ENCODE data around the gene TEC. TPM values are rescaled to one million over a fixed set of nuclear protein-coding genes. Genes with fewer than 3 reads are reported as not detected.

Gene TEC
- total and polyA plus RNA-seq, 9 of the 15 experiments (the other 6 are each of a cell fraction or from before 2014, with no cell fraction given), result 5.3 to 14.7 (median 8.8) TPM

DNA sequence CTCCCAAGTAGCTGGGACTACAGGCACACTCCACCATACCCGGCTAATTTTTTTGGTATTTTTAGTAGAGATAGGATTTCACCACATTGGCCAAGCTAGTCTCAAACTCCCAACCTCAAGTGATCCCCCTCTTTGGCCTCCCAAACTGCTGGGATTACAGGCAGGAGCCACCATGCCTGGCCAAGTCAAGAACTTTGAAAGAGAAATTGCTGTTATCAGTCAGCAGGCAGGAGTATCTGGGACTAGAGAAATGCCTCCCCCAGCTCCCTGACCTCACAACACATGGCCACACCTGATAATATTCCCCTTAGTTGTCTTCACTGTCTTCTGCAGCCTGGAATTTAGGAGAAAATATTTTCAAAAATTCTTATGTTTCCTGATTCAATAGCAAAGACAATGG is 143.0 kb downstream of the TEC start (continued):
- TF ChIP-seq CC2D1A (IDR thresholded peaks at IDR 0.05), result peak; percentile 72; the same call in 1 of the 2 replicates
- TF ChIP-seq L3MBTL2 (IDR thresholded peaks at IDR 0.05), result peak; percentile 56; the same call in 1 of the 2 replicates
- TF ChIP-seq TAF9B (IDR thresholded peaks at IDR 0.05; ENCODE audit: partially characterized antibody), result no peak
- TF ChIP-seq PHTF2 (CRISPR knock-in tag; IDR thresholded peaks at IDR 0.05), result no peak
- no peak for TF ChIP-seq TCFL5 (CRISPR knock-in tag; conservative IDR thresholded peaks at IDR 0.05)
- no peak for TF ChIP-seq ATF1 (CRISPR knock-in tag; IDR thresholded peaks at IDR 0.05)
- TF ChIP-seq ATF1 (tag; IDR thresholded peaks at IDR 0.05), result peak; percentile 46
- 0 out of 2 replicates have a peak, but pooled peaks have one; percentile 41 for TF ChIP-seq EHMT2 (IDR thresholded peaks at IDR 0.05)
- TF ChIP-seq SIN3B (IDR thresholded peaks at IDR 0.05; ENCODE audit: low read depth), result no peak
- TF ChIP-seq, protein P1, sequence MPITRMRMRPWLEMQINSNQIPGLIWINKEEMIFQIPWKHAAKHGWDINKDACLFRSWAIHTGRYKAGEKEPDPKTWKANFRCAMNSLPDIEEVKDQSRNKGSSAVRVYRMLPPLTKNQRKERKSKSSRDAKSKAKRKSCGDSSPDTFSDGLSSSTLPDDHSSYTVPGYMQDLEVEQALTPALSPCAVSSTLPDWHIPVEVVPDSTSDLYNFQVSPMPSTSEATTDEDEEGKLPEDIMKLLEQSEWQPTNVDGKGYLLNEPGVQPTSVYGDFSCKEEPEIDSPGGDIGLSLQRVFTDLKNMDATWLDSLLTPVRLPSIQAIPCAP (CRISPR knock-in tag; IDR thresholded peaks at IDR 0.05; ENCODE audit: borderline replicate concordance), result no peak
- no peak for TF ChIP-seq ZBTB8A (IDR thresholded peaks at IDR 0.05; ENCODE audit: partially characterized antibody)
- TF ChIP-seq, protein P2, sequence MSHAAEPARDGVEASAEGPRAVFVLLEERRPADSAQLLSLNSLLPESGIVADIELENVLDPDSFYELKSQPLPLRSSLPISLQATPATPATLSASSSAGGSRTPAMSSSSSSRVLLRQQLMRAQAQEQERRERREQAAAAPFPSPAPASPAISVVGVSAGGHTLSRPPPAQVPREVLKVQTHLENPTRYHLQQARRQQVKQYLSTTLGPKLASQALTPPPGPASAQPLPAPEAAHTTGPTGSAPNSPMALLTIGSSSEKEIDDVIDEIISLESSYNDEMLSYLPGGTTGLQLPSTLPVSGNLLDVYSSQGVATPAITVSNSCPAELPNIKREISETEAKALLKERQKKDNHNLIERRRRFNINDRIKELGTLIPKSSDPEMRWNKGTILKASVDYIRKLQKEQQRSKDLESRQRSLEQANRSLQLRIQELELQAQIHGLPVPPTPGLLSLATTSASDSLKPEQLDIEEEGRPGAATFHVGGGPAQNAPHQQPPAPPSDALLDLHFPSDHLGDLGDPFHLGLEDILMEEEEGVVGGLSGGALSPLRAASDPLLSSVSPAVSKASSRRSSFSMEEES (CRISPR knock-in tag; IDR thresholded peaks at IDR 0.05), result no peak
- TF ChIP-seq, protein P3, sequence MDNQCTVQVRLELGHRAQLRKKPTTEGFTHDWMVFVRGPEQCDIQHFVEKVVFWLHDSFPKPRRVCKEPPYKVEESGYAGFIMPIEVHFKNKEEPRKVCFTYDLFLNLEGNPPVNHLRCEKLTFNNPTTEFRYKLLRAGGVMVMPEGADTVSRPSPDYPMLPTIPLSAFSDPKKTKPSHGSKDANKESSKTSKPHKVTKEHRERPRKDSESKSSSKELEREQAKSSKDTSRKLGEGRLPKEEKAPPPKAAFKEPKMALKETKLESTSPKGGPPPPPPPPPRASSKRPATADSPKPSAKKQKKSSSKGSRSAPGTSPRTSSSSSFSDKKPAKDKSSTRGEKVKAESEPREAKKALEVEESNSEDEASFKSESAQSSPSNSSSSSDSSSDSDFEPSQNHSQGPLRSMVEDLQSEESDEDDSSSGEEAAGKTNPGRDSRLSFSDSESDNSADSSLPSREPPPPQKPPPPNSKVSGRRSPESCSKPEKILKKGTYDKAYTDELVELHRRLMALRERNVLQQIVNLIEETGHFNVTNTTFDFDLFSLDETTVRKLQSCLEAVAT (IDR thresholded peaks at IDR 0.05), result 0 out of 4 replicates have a peak, but pooled peaks of 1 of the 2 experiments have one; percentile 17
- TF ChIP-seq DMBX1 (CRISPR knock-in tag; IDR thresholded peaks at IDR 0.05; ENCODE audit: borderline replicate concordance), result 0 out of 2 replicates have a peak, but pooled peaks have one; percentile 42
- TF ChIP-seq, protein P4, sequence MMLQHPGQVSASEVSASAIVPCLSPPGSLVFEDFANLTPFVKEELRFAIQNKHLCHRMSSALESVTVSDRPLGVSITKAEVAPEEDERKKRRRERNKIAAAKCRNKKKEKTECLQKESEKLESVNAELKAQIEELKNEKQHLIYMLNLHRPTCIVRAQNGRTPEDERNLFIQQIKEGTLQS (IDR thresholded peaks at IDR 0.05), result no peak; the same call in 1 of the 2 replicates
- TF ChIP-seq, protein P4 (CRISPR knock-in tag; conservative IDR thresholded peaks at IDR 0.05), result no peak
- TF ChIP-seq, protein P5, sequence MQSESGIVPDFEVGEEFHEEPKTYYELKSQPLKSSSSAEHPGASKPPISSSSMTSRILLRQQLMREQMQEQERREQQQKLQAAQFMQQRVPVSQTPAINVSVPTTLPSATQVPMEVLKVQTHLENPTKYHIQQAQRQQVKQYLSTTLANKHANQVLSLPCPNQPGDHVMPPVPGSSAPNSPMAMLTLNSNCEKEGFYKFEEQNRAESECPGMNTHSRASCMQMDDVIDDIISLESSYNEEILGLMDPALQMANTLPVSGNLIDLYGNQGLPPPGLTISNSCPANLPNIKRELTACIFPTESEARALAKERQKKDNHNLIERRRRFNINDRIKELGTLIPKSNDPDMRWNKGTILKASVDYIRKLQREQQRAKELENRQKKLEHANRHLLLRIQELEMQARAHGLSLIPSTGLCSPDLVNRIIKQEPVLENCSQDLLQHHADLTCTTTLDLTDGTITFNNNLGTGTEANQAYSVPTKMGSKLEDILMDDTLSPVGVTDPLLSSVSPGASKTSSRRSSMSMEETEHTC (IDR thresholded peaks at IDR 0.05), result no peak
- no peak for TF ChIP-seq FOXA1 (IDR thresholded peaks at IDR 0.05; ENCODE audit: borderline replicate concordance)
- TF ChIP-seq, protein P6, sequence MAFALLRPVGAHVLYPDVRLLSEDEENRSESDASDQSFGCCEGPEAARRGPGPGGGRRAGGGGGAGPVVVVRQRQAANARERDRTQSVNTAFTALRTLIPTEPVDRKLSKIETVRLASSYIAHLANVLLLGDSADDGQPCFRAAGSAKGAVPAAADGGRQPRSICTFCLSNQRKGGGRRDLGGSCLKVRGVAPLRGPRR (CRISPR knock-in tag; IDR thresholded peaks at IDR 0.05), result no peak
- no peak for TF ChIP-seq NELFE (IDR thresholded peaks at IDR 0.05; ENCODE audit: insufficient read depth, insufficient read length)
- TF ChIP-seq, protein P7, sequence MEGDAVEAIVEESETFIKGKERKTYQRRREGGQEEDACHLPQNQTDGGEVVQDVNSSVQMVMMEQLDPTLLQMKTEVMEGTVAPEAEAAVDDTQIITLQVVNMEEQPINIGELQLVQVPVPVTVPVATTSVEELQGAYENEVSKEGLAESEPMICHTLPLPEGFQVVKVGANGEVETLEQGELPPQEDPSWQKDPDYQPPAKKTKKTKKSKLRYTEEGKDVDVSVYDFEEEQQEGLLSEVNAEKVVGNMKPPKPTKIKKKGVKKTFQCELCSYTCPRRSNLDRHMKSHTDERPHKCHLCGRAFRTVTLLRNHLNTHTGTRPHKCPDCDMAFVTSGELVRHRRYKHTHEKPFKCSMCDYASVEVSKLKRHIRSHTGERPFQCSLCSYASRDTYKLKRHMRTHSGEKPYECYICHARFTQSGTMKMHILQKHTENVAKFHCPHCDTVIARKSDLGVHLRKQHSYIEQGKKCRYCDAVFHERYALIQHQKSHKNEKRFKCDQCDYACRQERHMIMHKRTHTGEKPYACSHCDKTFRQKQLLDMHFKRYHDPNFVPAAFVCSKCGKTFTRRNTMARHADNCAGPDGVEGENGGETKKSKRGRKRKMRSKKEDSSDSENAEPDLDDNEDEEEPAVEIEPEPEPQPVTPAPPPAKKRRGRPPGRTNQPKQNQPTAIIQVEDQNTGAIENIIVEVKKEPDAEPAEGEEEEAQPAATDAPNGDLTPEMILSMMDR (IDR thresholded peaks at IDR 0.05 in 2 of 3, conservative IDR thresholded peaks at IDR 0.05 in 1 of 3; ENCODE audit: insufficient read depth in 2 of 3, low read depth in 1 of 3, low read length in 3 of 3), result no peak
- peak; percentile 93 for TF ChIP-seq KLF16 (IDR thresholded peaks at IDR 0.05)

All from K562 (cell line).